Measurements from ENCODE around the gene WNT3A. TPM values are rescaled to one million over a fixed set of nuclear protein-coding genes. Genes with fewer than 3 reads are reported as not detected.

WNT3A gene
- total RNA-seq, 1 donor from 2014 or later, result not detected

GRCh38 chr1:228048659-228049298 is 42.0 kb downstream of the WNT3A start:
- no peak for DNase-seq (ENCODE audit: low spot score)

GRCh38 chr1:228050571-228051231 is 43.9 kb downstream of the WNT3A start:
- DNase-seq (ENCODE audit: low spot score), result no peak

- DNase-seq (ENCODE audit: low spot score), result no peak
Observed at GRCh38 chr1:228058172-228058948, 51.6 kb downstream of the WNT3A start.

- no peak for DNase-seq (ENCODE audit: low spot score)
Observed at GRCh38 chr1:228058949-228059633, 52.3 kb downstream of the WNT3A start.

- DNase-seq (ENCODE audit: low spot score), result peak; percentile 32
Observed at GRCh38 chr1:228059634-228060457, 53.0 kb downstream of the WNT3A start.

GRCh38 chr1:228060458-228061190 is 53.8 kb downstream of the WNT3A start:
- peak; percentile 25 for DNase-seq (ENCODE audit: low spot score)

GRCh38 chr1:228061411-228062084 is 54.8 kb downstream of the WNT3A start:
- no peak for DNase-seq (ENCODE audit: low spot score)

- DNase-seq (ENCODE audit: low spot score), result no peak
Observed at GRCh38 chr1:228062085-228062791, 55.4 kb downstream of the WNT3A start.

- no peak for DNase-seq (ENCODE audit: low spot score)
Observed at GRCh38 chr1:228062812-228063211, 56.0 kb downstream of the WNT3A start.

- no peak for DNase-seq (ENCODE audit: low spot score)
Observed at GRCh38 chr1:228063251-228064191, 56.7 kb downstream of the WNT3A start.

- no peak for DNase-seq (ENCODE audit: low spot score)
Observed at GRCh38 chr1:228064296-228064695, 57.5 kb downstream of the WNT3A start.

- no peak for DNase-seq (ENCODE audit: low spot score)
Observed at GRCh38 chr1:228064741-228065542, 58.1 kb downstream of the WNT3A start.

GRCh38 chr1:228065543-228066347 is 58.9 kb downstream of the WNT3A start:
- DNase-seq (ENCODE audit: low spot score), result no peak

GRCh38 chr1:228066416-228066815 is 59.6 kb downstream of the WNT3A start:
- no peak for DNase-seq (ENCODE audit: low spot score)

- no peak for DNase-seq (ENCODE audit: low spot score)
Observed at GRCh38 chr1:228066891-228067654, 60.3 kb downstream of the WNT3A start.

- DNase-seq (ENCODE audit: low spot score), result no peak
Observed at GRCh38 chr1:228068359-228068758, 61.6 kb downstream of the WNT3A start.
